T-helper 22 cell (primary cell): ENCODE data around the gene CEP44.
"Not testable (repeated sequence)": the region's sequence is repeated elsewhere in the genome, so short reads cannot be mapped to it uniquely, and the experiment has no call there.

Experiments
- DNase-seq: peaks from one replicate; pipeline ENCODE4 v3.0.0-alpha.2; 2020; ENCODE audit warnings: low read depth

The CEP44 gene

GRCh38 chr4:174324725-174325124, 41.0 kb downstream of the CEP44 start:
- DNase-seq: no peak

GRCh38 chr4:174332741-174333493, 49.2 kb downstream of the CEP44 start:
- no peak for DNase-seq

GRCh38 chr4:174334628-174335027, 50.9 kb downstream of the CEP44 start:
- no peak for DNase-seq

- no peak for DNase-seq
These were observed 57.0 kb downstream of the CEP44 start for GRCh38 chr4:174340714-174341113.

- no peak for DNase-seq
These were observed 65.4 kb downstream of the CEP44 start for GRCh38 chr4:174349156-174349555.

- no peak for DNase-seq
These were observed 68.5 kb downstream of the CEP44 start for GRCh38 chr4:174352061-174352819.

GRCh38 chr4:174357321-174357720, 73.6 kb downstream of the CEP44 start:
- no peak for DNase-seq

GRCh38 chr4:174358410-174358809, 74.7 kb downstream of the CEP44 start:
- no peak for DNase-seq

GRCh38 chr4:174358829-174359228, 75.1 kb downstream of the CEP44 start:
- DNase-seq: no peak

- DNase-seq: no peak
These were observed 78.6 kb downstream of the CEP44 start for GRCh38 chr4:174362340-174362739.

- not testable (repeated sequence) for DNase-seq
These were observed 80.1 kb downstream of the CEP44 start for GRCh38 chr4:174363782-174364181.

GRCh38 chr4:174365018-174365587, 81.4 kb downstream of the CEP44 start:
- DNase-seq: no peak

GRCh38 chr4:174369985-174370384, 86.3 kb downstream of the CEP44 start:
- no peak for DNase-seq

- no peak for DNase-seq
These were observed 90.1 kb downstream of the CEP44 start for GRCh38 chr4:174373821-174374220.

GRCh38 chr4:174375422-174375821, 91.7 kb downstream of the CEP44 start:
- DNase-seq: no peak

- no peak for DNase-seq
These were observed 93.9 kb downstream of the CEP44 start for GRCh38 chr4:174377613-174378012.

GRCh38 chr4:174378951-174379350, 95.2 kb downstream of the CEP44 start:
- DNase-seq: no peak

- not testable (repeated sequence) for DNase-seq
These were observed 96.5 kb downstream of the CEP44 start for GRCh38 chr4:174380206-174380605.

GRCh38 chr4:174380699-174381439, 97.2 kb downstream of the CEP44 start:
- DNase-seq: no peak

- DNase-seq: no peak
These were observed 97.7 kb downstream of the CEP44 start for GRCh38 chr4:174381440-174381800.
